Measurements from ENCODE around the gene NCBP3. TPM values are rescaled to one million over a fixed set of nuclear protein-coding genes. Genes with fewer than 3 reads are reported as not detected.

NCBP3 gene
- total and polyA plus RNA-seq, 9 of the 15 experiments (the other 6 are each of a cell fraction or from before 2014, with no cell fraction given), result 3.1 to 25.5 (median 20.5) TPM

DNA sequence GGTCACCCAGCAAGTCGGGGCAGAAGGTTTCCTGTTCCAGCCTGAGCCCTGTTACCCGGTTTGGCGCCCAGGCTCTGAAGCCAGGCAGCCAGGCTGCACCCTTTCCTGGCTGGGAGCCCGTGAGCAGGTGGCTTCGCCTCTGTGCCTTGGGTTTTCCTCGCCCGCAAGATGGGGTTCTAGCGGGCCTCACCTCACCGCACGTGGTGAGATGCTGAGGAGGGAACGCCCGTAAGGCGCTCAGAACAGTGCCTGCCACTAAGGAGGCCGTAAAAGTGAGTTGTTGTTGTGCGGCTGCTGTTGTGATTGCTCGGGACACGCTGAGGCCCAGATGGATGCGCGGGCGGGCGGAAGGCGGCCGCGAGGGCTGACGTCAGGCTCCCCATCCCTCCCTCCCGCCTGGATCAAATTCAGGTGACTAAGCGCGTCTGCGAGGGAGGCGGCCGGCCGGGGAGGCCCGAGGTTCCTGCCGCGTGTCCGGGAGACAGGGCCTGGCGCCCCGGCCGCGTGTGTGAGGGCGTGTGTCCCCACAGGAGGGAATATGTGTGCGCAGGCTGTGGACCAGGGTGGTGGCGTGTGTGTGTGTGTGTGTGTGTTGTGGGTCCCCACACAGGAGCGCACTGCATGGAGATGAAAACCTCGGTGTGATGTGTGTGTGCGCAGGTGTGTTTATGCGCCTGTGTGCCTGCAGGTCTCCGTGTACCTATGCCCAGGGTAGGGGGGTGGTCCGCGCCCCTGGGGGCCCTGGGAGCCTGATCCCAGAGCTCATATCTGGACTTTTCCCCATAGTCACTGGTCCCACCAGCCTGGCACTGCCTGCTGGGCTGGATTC, 42.5 kb upstream of the NCBP3 start (continued):
- TF ChIP-seq, protein P1, sequence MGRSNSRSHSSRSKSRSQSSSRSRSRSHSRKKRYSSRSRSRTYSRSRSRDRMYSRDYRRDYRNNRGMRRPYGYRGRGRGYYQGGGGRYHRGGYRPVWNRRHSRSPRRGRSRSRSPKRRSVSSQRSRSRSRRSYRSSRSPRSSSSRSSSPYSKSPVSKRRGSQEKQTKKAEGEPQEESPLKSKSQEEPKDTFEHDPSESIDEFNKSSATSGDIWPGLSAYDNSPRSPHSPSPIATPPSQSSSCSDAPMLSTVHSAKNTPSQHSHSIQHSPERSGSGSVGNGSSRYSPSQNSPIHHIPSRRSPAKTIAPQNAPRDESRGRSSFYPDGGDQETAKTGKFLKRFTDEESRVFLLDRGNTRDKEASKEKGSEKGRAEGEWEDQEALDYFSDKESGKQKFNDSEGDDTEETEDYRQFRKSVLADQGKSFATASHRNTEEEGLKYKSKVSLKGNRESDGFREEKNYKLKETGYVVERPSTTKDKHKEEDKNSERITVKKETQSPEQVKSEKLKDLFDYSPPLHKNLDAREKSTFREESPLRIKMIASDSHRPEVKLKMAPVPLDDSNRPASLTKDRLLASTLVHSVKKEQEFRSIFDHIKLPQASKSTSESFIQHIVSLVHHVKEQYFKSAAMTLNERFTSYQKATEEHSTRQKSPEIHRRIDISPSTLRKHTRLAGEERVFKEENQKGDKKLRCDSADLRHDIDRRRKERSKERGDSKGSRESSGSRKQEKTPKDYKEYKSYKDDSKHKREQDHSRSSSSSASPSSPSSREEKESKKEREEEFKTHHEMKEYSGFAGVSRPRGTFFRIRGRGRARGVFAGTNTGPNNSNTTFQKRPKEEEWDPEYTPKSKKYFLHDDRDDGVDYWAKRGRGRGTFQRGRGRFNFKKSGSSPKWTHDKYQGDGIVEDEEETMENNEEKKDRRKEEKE (IDR thresholded peaks at IDR 0.05; ENCODE audit: borderline replicate concordance in 1 of 2, control insufficient read depth in 1 of 2, low read depth in 2 of 2, low read length in 1 of 2), result no peak
- TF ChIP-seq SRF (CRISPR knock-in tag; IDR thresholded peaks at IDR 0.05), result peak in 1 of 2 experiments; percentile 51; a peak in 1 of 4 replicates
- no peak for TF ChIP-seq NR2C1 (IDR thresholded peaks at IDR 0.05)
- TF ChIP-seq NR2C1 (tag; IDR thresholded peaks at IDR 0.05), result 0 out of 2 replicates have a peak, but pooled peaks have one; percentile 27
- TF ChIP-seq CCNT2 (IDR thresholded peaks at IDR 0.05; ENCODE audit: borderline replicate concordance, extremely low read depth, insufficient read length, low read depth, low read length), result peak; percentile 64
- 0 out of 2 replicates have a peak, but pooled peaks have one; percentile 10 for TF ChIP-seq ATF1 (CRISPR knock-in tag; IDR thresholded peaks at IDR 0.05)
- peak; percentile 85 for TF ChIP-seq ATF1 (tag; IDR thresholded peaks at IDR 0.05)
- TF ChIP-seq ZNF785 (CRISPR knock-in tag; IDR thresholded peaks at IDR 0.05), result no peak
- 0 out of 2 replicates have a peak, but pooled peaks have one; percentile 55 for TF ChIP-seq NBN (IDR thresholded peaks at IDR 0.05; ENCODE audit: low read depth)
- TF ChIP-seq MBD2 (IDR thresholded peaks at IDR 0.05; ENCODE audit: borderline replicate concordance, low read depth), result peak; percentile 27; the same call in 1 of the 2 replicates
- TF ChIP-seq, protein P2, sequence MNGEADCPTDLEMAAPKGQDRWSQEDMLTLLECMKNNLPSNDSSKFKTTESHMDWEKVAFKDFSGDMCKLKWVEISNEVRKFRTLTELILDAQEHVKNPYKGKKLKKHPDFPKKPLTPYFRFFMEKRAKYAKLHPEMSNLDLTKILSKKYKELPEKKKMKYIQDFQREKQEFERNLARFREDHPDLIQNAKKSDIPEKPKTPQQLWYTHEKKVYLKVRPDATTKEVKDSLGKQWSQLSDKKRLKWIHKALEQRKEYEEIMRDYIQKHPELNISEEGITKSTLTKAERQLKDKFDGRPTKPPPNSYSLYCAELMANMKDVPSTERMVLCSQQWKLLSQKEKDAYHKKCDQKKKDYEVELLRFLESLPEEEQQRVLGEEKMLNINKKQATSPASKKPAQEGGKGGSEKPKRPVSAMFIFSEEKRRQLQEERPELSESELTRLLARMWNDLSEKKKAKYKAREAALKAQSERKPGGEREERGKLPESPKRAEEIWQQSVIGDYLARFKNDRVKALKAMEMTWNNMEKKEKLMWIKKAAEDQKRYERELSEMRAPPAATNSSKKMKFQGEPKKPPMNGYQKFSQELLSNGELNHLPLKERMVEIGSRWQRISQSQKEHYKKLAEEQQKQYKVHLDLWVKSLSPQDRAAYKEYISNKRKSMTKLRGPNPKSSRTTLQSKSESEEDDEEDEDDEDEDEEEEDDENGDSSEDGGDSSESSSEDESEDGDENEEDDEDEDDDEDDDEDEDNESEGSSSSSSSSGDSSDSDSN (IDR thresholded peaks at IDR 0.05; ENCODE audit: borderline replicate concordance in 1 of 2, low read depth in 2 of 2, low read length in 2 of 2), result peak in 1 of 2 experiments; percentile 71; a peak in 1 of 4 replicates
- peak; percentile 73 for TF ChIP-seq SUPT5H (IDR thresholded peaks at IDR 0.05)
- TF ChIP-seq, protein P3, sequence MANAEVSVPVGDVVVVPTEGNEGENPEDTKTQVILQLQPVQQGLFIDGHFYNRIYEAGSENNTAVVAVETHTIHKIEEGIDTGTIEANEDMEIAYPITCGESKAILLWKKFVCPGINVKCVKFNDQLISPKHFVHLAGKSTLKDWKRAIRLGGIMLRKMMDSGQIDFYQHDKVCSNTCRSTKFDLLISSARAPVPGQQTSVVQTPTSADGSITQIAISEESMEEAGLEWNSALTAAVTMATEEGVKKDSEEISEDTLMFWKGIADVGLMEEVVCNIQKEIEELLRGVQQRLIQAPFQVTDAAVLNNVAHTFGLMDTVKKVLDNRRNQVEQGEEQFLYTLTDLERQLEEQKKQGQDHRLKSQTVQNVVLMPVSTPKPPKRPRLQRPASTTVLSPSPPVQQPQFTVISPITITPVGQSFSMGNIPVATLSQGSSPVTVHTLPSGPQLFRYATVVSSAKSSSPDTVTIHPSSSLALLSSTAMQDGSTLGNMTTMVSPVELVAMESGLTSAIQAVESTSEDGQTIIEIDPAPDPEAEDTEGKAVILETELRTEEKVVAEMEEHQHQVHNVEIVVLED (CRISPR knock-in tag; IDR thresholded peaks at IDR 0.05), result no peak
- TF ChIP-seq POLR2G (IDR thresholded peaks at IDR 0.05; ENCODE audit: low read depth, low read length), result peak; percentile 92
- 0 out of 2 replicates have a peak, but pooled peaks have one; percentile 27 for TF ChIP-seq POLR2AphosphoS5 (IDR thresholded peaks at IDR 0.05; ENCODE audit: control insufficient read depth, insufficient read depth, low read depth, low read length)
- TF ChIP-seq, protein P4, sequence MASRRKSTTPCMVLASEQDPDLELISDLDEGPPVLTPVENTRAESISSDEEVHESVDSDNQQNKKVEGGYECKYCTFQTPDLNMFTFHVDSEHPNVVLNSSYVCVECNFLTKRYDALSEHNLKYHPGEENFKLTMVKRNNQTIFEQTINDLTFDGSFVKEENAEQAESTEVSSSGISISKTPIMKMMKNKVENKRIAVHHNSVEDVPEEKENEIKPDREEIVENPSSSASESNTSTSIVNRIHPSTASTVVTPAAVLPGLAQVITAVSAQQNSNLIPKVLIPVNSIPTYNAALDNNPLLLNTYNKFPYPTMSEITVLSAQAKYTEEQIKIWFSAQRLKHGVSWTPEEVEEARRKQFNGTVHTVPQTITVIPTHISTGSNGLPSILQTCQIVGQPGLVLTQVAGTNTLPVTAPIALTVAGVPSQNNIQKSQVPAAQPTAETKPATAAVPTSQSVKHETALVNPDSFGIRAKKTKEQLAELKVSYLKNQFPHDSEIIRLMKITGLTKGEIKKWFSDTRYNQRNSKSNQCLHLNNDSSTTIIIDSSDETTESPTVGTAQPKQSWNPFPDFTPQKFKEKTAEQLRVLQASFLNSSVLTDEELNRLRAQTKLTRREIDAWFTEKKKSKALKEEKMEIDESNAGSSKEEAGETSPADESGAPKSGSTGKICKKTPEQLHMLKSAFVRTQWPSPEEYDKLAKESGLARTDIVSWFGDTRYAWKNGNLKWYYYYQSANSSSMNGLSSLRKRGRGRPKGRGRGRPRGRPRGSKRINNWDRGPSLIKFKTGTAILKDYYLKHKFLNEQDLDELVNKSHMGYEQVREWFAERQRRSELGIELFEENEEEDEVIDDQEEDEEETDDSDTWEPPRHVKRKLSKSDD (conservative IDR thresholded peaks at IDR 0.05; ENCODE audit: low read length), result no peak
- no peak for TF ChIP-seq MCM3 (IDR thresholded peaks at IDR 0.05)
